H9 (cell line): ENCODE measurements around the gene RNF145. TPM values are rescaled to one million over a fixed set of nuclear protein-coding genes. Genes with fewer than 3 reads are reported as not detected.

ENCODE experiments used
- DNase-seq: peaks from one replicate; pipeline ENCODE4 v3.0.0-alpha.2; 2017
- H2AFZ ChIP-seq: one replicate; pipeline ENCODE4 v1.6.1; 2013; ENCODE audit warnings: mild to moderate bottlenecking, low read length, control low read depth, moderate library complexity
- H2AK5ac ChIP-seq: 2 replicates; pipeline ENCODE4 v1.6.1; 2013; ENCODE audit warnings: low read length, control low read depth, mixed read lengths; ENCODE audit not compliant: insufficient read length
- H2BK120ac ChIP-seq: one replicate; pipeline ENCODE4 v1.6.1; 2013; ENCODE audit warnings: low read depth, mild to moderate bottlenecking, low read length, control low read depth, inconsistent platforms; ENCODE audit not compliant: poor library complexity, severe bottlenecking
- H2BK12ac ChIP-seq: 2 replicates; pipeline ENCODE4 v1.6.1; 2013; ENCODE audit warnings: low read length, control low read depth, mixed read lengths, low read depth; ENCODE audit not compliant: insufficient read length
- H2BK15ac ChIP-seq: 2 replicates; pipeline ENCODE4 v1.6.1; 2013; ENCODE audit warnings: low read depth, low read length, control low read depth
- H2BK20ac ChIP-seq: one replicate; pipeline ENCODE4 v1.6.1; 2013; ENCODE audit warnings: low read depth, mild to moderate bottlenecking, low read length, control low read depth, inconsistent platforms; ENCODE audit not compliant: poor library complexity, severe bottlenecking
- H2BK5ac ChIP-seq: 2 replicates; pipeline ENCODE4 v1.6.1; 2013; ENCODE audit warnings: low read length, control low read depth, mixed read lengths; ENCODE audit not compliant: insufficient read length
- H3K14ac ChIP-seq: 2 replicates; pipeline ENCODE4 v1.6.1; 2013; ENCODE audit warnings: low read length, control low read depth; ENCODE audit not compliant: insufficient read depth
- H3K18ac ChIP-seq: 2 replicates; pipeline ENCODE4 v1.6.1; 2013; ENCODE audit warnings: low read depth, mild to moderate bottlenecking, mixed read lengths, low read length, control low read depth; ENCODE audit not compliant: insufficient read length
- H3K23ac ChIP-seq: 2 replicates; pipeline ENCODE4 v1.6.1; 2013; ENCODE audit warnings: low read length, control low read depth, mixed read lengths, low read depth; ENCODE audit not compliant: insufficient read length
- H3K23me2 ChIP-seq: 2 replicates; pipeline ENCODE4 v1.6.1; 2013; ENCODE audit warnings: low read depth, mild to moderate bottlenecking, mixed read lengths, low read length, control low read depth; ENCODE audit not compliant: insufficient read length, poor library complexity, severe bottlenecking
- H3K27ac ChIP-seq: 2 replicates; pipeline ENCODE4 v1.5.1; 2013; ENCODE audit warnings: low read length, control low read depth, mixed read lengths, low read depth; ENCODE audit not compliant: insufficient read length
- H3K27me3 ChIP-seq: 2 replicates; pipeline ENCODE4 v1.6.1; 2013; ENCODE audit warnings: low read length, control low read depth, inconsistent platforms; ENCODE audit not compliant: insufficient read depth
- H3K4ac ChIP-seq: 2 replicates; pipeline ENCODE4 v1.6.1; 2013; ENCODE audit warnings: low read depth, mild to moderate bottlenecking, control low read depth, inconsistent platforms, low read length, moderate library complexity
- H3K4me1 ChIP-seq: 2 replicates; pipeline ENCODE4 v1.6.1; 2013; ENCODE audit warnings: low read length, control low read depth, inconsistent platforms; ENCODE audit not compliant: insufficient read depth
- H3K4me2 ChIP-seq: 2 replicates; pipeline ENCODE4 v1.6.1; 2013; ENCODE audit warnings: low read length, control low read depth, mixed read lengths; ENCODE audit not compliant: insufficient read length, insufficient read depth
- H3K56ac ChIP-seq: 2 replicates; pipeline ENCODE4 v1.6.1; 2013; ENCODE audit warnings: low read depth, mild to moderate bottlenecking, mixed read lengths, low read length, control low read depth; ENCODE audit not compliant: insufficient read length
- H3K79me1 ChIP-seq: 2 replicates; pipeline ENCODE4 v1.6.1; 2013; ENCODE audit warnings: low read depth, mild to moderate bottlenecking, moderate library complexity, low read length, control low read depth, inconsistent platforms; ENCODE audit not compliant: insufficient read depth, poor library complexity, severe bottlenecking
- H3K79me2 ChIP-seq: 2 replicates; pipeline ENCODE4 v1.6.1; 2013; ENCODE audit warnings: low read length, control low read depth, inconsistent platforms; ENCODE audit not compliant: insufficient read depth
- H3K9ac ChIP-seq: 2 replicates; pipeline ENCODE4 v1.6.1; 2013; ENCODE audit warnings: low read length, control low read depth, mixed read lengths; ENCODE audit not compliant: insufficient read length; ENCODE audit errors: extremely low read depth
- H3K9me3 ChIP-seq: one replicate; pipeline ENCODE4 v1.6.1; 2013; ENCODE audit warnings: low read depth, low read length, inconsistent platforms; ENCODE audit not compliant: control insufficient read depth
- H3T11ph ChIP-seq: one replicate; pipeline ENCODE4 v1.6.1; 2013; ENCODE audit warnings: mild to moderate bottlenecking, low read length, control low read depth, inconsistent platforms
- H4K20me1 ChIP-seq: one replicate; pipeline ENCODE4 v1.6.1; 2013; ENCODE audit not compliant: control insufficient read depth, insufficient read length, insufficient read depth
- H4K5ac ChIP-seq: 2 replicates; pipeline ENCODE4 v1.6.1; 2013; ENCODE audit warnings: low read depth, mild to moderate bottlenecking, mixed read lengths, low read length, control low read depth; ENCODE audit not compliant: insufficient read length
- H4K8ac ChIP-seq: replicated peaks from 2 replicates; pipeline ENCODE4 v1.6.1; 2013; ENCODE audit warnings: low read length, control low read depth, mixed read lengths, low read depth; ENCODE audit not compliant: insufficient read length
- H4K91ac ChIP-seq: 2 replicates; pipeline ENCODE4 v1.6.1; 2013; ENCODE audit warnings: low read depth, mild to moderate bottlenecking, moderate library complexity, mixed read lengths, low read length, control low read depth; ENCODE audit not compliant: insufficient read length
- H3K27ac Mint-ChIP-seq, 3 experiments: 2 replicates in 2 of 3; 3 replicates in 1 of 3; pipeline ENCODE4 v1.8.0; 2020 to 2021; ENCODE audit warnings: mixed read lengths in 3 of 3, mild to moderate bottlenecking in 1 of 3, moderate library complexity in 1 of 3
- H3K27me3 Mint-ChIP-seq: 2 replicates; pipeline ENCODE4 v1.8.0; 2021; ENCODE audit warnings: low read depth, mild to moderate bottlenecking, moderate library complexity, mixed read lengths
- H3K36me3 Mint-ChIP-seq, 3 experiments: 2 replicates in 2 of 3; 3 replicates in 1 of 3; pipeline ENCODE4 v1.8.0; 2020 to 2021; ENCODE audit warnings: low read depth in 3 of 3, mixed read lengths in 3 of 3; ENCODE audit not compliant: insufficient read depth in 1 of 3
- H3K4me1 Mint-ChIP-seq, 2 experiments: 2 replicates each; pipeline ENCODE4 v1.8.0; 2020; ENCODE audit warnings: mixed read lengths in 2 of 2
- H3K4me3 Mint-ChIP-seq, 2 experiments: 2 replicates in 1 of 2; 3 replicates in 1 of 2; pipeline ENCODE4 v1.8.0; 2020 to 2021; ENCODE audit warnings: mild to moderate bottlenecking in 2 of 2, mixed read lengths in 2 of 2, moderate library complexity in 1 of 2
- H3K9me3 Mint-ChIP-seq, 2 experiments: 2 replicates in 1 of 2; 3 replicates in 1 of 2; pipeline ENCODE4 v1.8.0; 2020; ENCODE audit warnings: mild to moderate bottlenecking in 2 of 2, mixed read lengths in 2 of 2, moderate library complexity in 1 of 2
- CTCF ChIP-seq: fragments of 200-600 bp; sonication (generic); conservative IDR thresholded peaks from 3 replicates; pipeline ENCODE4 v1.8.0; 2021; ENCODE audit warnings: antibody characterized with exemption, mild to moderate bottlenecking
- total RNA-seq: library from RNA; stranded (reverse); gene quantifications from 2 replicates; pipeline ENCODE4 v1.2.1, GENCODE V29; 2021

Gene RNF145
- total RNA-seq, 1 experiment from 2014 or later = 59.1 TPM

- no peak for TF ChIP-seq CTCF
- no peak overlapping the region for H3K4ac ChIP-seq
- peaks cover 0 to 2% of the 10 kb centered on the region in 2 experiments; a peak in 2 of 4 replicates for H3K4me1 Mint-ChIP-seq
- H3K9ac ChIP-seq = no peak overlapping the region
- no peak overlapping the region for H2BK120ac ChIP-seq
- no peaks in the 10 kb centered on the region; the same call in 1 of the 2 replicates for H3K27me3 ChIP-seq
- H2BK20ac ChIP-seq = no peak overlapping the region
- no peak overlapping the region for H3K23ac ChIP-seq
- no peak overlapping the region for H3K14ac ChIP-seq
- no peak overlapping the region for H3K27ac ChIP-seq
- H3K36me3 Mint-ChIP-seq = no peaks in the 10 kb centered on the region
- no peaks in the 10 kb centered on the region for H3K79me2 ChIP-seq
- DNase-seq = no peak
- no peak overlapping the region for H4K5ac ChIP-seq
- peaks cover 73% of the 10 kb centered on the region for H3K27me3 Mint-ChIP-seq
- no peak overlapping the region for H2BK15ac ChIP-seq
- H4K20me1 ChIP-seq = no peaks in the 10 kb centered on the region
- H3K56ac ChIP-seq = no peak overlapping the region
- H2AFZ ChIP-seq = no peak overlapping the region
- H2BK5ac ChIP-seq = no peak overlapping the region
- no peak overlapping the region for H3K4me3 Mint-ChIP-seq
- H4K91ac ChIP-seq = no peak overlapping the region
- no peak overlapping the region for H4K8ac ChIP-seq
- H3K79me1 ChIP-seq = no peaks in the 10 kb centered on the region
- H2BK12ac ChIP-seq = no peak overlapping the region
- no peak overlapping the region for H3K27ac Mint-ChIP-seq
- no peaks in the 10 kb centered on the region for H3K23me2 ChIP-seq
- peaks cover 2 to 5% of the 10 kb centered on the region in 2 experiments; a peak in 4 of 5 replicates for H3K9me3 Mint-ChIP-seq
- H3K4me2 ChIP-seq = no peak overlapping the region
- no peaks in the 10 kb centered on the region for H3K9me3 ChIP-seq
- no peak overlapping the region for H3K18ac ChIP-seq
- H3K4me1 ChIP-seq = no peaks in the 10 kb centered on the region
- no peak overlapping the region for H3T11ph ChIP-seq
- H2AK5ac ChIP-seq = no peak overlapping the region
These were observed 47.7 kb upstream of the RNF145 start for GRCh38 chr5:159257007-159257406.
